OCI-LY3 (cell line): ENCODE results near the gene TAS1R2.

Experiments
- H2AFZ ChIP-seq: fragments of 200-600, 300-600 bp; shearing (Covaris generic); 2 replicates; pipeline ENCODE4 v1.6.0; 2014; ENCODE audit warnings: antibody characterized with exemption, low read depth, low read length
- H3K27ac ChIP-seq: fragments of 200-600, 300-600 bp; sonication (generic); 2 replicates; pipeline ENCODE4 v1.5.1; 2014; ENCODE audit warnings: mild to moderate bottlenecking, low read length, moderate library complexity, mixed read lengths
- H3K27me3 ChIP-seq: fragments of 200-600, 300-600 bp; sonication (generic); 2 replicates; pipeline ENCODE4 v1.6.1; 2014; ENCODE audit warnings: low read depth, low read length, mixed read lengths
- H3K36me3 ChIP-seq: fragments of 200-600, 300-600 bp; sonication (generic); replicated peaks from 2 replicates; pipeline ENCODE3; 2014; ENCODE audit warnings: low read depth, low read length, mixed read lengths
- H3K4me1 ChIP-seq: fragments of 300-600, 200-600 bp; sonication (generic); 2 replicates; pipeline ENCODE4 v1.6.1; 2014; ENCODE audit warnings: low read length, mixed read lengths
- H3K4me2 ChIP-seq: fragments of 200-600, 300-600 bp; sonication (generic); 2 replicates; pipeline ENCODE4 v1.6.1; 2014; ENCODE audit warnings: low read length, mixed read lengths
- H3K4me3 ChIP-seq: fragments of 300-600, 200-600 bp; sonication (generic); 2 replicates; pipeline ENCODE4 v1.5.1; 2014; ENCODE audit warnings: antibody characterized with exemption, mild to moderate bottlenecking, low read length, moderate library complexity
- H3K79me2 ChIP-seq: fragments of 300-600, 200-600 bp; shearing (Covaris generic); 2 replicates; pipeline ENCODE4 v1.6.1; 2014; ENCODE audit warnings: mild to moderate bottlenecking, low read length, mixed read lengths
- H3K9ac ChIP-seq: fragments of 300-600, 200-600 bp; shearing (Covaris generic); 2 replicates; pipeline ENCODE4 v1.6.0; 2014; ENCODE audit warnings: mild to moderate bottlenecking, low read length, moderate library complexity
- H3K9me3 ChIP-seq: fragments of 200-600, 300-600 bp; shearing (Covaris generic); 2 replicates; pipeline ENCODE4 v1.6.1; 2014; ENCODE audit warnings: low read length, mixed read lengths; ENCODE audit not compliant: insufficient read depth
- H4K20me1 ChIP-seq: fragments of 200-600, 300-600 bp; sonication (generic); 2 replicates; pipeline ENCODE4 v1.6.1; 2016; ENCODE audit warnings: low read length, mixed read lengths; ENCODE audit not compliant: insufficient read depth
- EZH2phosphoT487 ChIP-seq: fragments of 200-600 bp; shearing (Covaris generic); IDR thresholded peaks from 2 replicates; pipeline ENCODE4 v1.6.1; 2018; ENCODE audit warnings: antibody characterized with exemption, mixed run types, low read depth
- TF ChIP-seq, protein P1 (sequence below): fragments of 200-600, 300-600 bp; sonication (generic); IDR thresholded peaks from 2 replicates; pipeline ENCODE4 v1.5.1; 2014; ENCODE audit warnings: antibody characterized with exemption, low read length, low read depth

TAS1R2 gene

DNA sequence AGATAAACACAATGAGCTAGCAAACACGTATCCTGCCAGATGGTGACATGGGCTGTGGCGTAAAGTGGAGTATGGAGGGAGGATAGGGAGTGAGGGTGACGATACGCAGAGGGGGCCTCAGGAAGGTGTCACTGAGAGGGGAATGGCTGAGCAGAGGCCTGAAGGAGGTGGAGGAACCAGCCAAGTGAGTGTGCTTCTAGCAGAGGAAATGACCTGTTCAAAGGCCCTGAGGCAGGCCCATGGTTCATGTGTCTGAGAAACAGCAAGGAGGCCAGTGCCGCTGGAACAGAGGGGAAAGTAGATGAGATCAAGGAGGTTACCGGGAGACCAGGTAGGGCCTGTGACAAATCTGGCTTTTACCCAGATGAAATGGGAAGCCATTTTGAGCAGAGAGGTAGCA lies 36.0 kb downstream of the TAS1R2 start:
- H2AFZ ChIP-seq = no peak overlapping the region

DNA sequence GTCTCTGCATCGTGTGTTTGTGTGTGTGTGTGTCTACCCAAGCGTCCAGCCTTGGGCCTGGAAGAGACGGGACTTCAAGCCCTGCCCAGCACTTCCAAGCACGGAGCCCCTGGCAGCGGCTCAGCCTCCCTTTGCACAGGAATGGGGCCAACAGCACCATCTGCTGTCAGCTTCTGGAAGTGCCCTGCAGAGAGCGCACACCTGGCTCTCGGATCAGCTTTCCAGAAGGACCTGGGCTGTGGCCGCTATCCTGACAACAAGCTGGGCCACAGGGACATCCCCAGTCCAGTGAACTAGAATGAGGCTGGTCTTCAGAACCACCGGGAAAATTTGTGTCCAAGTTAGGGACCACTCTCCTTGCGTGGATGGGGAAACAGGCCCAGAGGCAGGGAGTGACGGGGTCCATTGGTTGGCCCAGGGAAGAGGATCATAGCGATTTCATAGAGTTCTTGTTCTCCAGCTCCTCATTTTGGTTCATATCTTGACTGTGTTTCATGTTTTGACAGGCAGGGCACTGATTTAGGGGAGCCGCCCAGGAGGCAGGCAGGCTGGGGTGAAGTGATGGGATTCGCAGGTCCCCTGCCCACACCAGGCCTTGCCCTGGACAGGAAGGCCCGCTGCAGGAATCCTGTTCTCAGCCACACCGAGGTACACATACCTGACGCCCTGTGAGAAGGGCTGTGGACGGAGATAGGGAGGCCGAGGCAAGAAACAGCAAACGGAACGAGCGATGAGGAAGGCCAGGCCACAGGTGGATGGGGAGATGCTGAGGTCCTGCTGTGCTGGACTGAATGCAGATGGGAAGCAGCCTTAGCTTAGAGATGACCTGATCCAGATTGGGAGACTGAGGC lies 38.4 kb downstream of the TAS1R2 start:
- no peaks in the 10 kb centered on the region for H3K9me3 ChIP-seq
- no peak overlapping the region for H3K4me2 ChIP-seq
- H3K79me2 ChIP-seq = no peaks in the 10 kb centered on the region
- H2AFZ ChIP-seq = no peak overlapping the region
- H3K36me3 ChIP-seq = no peaks in the 10 kb centered on the region
- H3K4me3 ChIP-seq = no peak overlapping the region
- no peak for TF ChIP-seq EZH2phosphoT487
- TF ChIP-seq, protein P1, sequence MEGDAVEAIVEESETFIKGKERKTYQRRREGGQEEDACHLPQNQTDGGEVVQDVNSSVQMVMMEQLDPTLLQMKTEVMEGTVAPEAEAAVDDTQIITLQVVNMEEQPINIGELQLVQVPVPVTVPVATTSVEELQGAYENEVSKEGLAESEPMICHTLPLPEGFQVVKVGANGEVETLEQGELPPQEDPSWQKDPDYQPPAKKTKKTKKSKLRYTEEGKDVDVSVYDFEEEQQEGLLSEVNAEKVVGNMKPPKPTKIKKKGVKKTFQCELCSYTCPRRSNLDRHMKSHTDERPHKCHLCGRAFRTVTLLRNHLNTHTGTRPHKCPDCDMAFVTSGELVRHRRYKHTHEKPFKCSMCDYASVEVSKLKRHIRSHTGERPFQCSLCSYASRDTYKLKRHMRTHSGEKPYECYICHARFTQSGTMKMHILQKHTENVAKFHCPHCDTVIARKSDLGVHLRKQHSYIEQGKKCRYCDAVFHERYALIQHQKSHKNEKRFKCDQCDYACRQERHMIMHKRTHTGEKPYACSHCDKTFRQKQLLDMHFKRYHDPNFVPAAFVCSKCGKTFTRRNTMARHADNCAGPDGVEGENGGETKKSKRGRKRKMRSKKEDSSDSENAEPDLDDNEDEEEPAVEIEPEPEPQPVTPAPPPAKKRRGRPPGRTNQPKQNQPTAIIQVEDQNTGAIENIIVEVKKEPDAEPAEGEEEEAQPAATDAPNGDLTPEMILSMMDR = peak; percentile 68
- no peak overlapping the region for H3K27ac ChIP-seq
- no peak overlapping the region for H3K9ac ChIP-seq
- H4K20me1 ChIP-seq = no peaks in the 10 kb centered on the region
- no peaks in the 10 kb centered on the region for H3K27me3 ChIP-seq
- no peaks in the 10 kb centered on the region for H3K4me1 ChIP-seq

More for the DNA sequence above, 36.0 kb downstream of the TAS1R2 start:
- Histone ChIP-seq H3K79me2 (no peaks in the 10 kb centered on the region), H3K4me3 (no peak overlapping the region), H3K9ac (no peak overlapping the region), H3K27ac (no peak overlapping the region), H3K4me1 (no peaks in the 10 kb centered on the region), H4K20me1 (no peaks in the 10 kb centered on the region), H3K4me2 (no peak overlapping the region), H3K9me3 (no peaks in the 10 kb centered on the region), H3K27me3 (no peaks in the 10 kb centered on the region), H3K36me3 (no peaks in the 10 kb centered on the region)
- TF ChIP-seq EZH2phosphoT487 = no peak
- TF ChIP-seq, protein P1 = no peak

DNA sequence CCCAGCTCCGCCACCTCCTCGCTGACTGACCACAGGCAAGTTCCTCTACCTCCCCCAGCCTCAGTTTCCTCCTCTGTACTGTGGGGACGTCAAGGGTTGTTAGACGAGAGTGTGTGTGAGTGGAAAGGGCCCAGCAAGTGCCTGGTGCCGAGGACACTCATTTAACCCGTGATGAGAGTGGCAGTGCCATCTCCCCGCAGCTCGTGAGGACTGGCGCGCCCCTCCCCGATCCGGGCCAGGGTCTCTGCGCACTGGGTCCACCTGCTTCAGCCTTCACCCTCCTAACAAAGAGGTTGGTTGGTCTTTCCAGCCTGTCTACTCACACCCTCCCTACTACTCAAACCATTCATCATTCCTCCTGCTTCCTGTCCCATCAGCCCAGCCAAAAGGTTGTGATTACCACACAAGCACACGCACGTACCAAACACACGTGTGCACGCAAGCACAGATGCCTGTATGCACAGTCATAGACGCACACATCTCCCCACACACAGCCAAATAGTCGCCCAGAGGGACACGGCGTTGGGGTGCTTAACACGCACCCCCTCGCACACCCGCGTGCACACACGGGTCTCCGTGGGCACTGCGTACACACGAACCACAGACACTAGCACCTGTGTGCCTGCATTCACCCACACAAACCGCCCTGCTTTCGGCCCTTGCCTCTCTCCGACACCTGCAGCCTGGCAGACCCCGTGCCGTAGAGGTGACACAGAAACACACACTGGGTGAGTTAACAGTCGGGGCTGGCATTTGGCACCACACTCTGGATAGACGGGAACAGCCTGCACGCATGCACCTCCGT lies 39.3 kb downstream of the TAS1R2 start:
- Histone ChIP-seq H3K27me3 (no peaks in the 10 kb centered on the region), H3K36me3 (no peaks in the 10 kb centered on the region), H3K9me3 (no peaks in the 10 kb centered on the region), H3K4me3 (no peak overlapping the region), H3K4me1 (no peaks in the 10 kb centered on the region), H2AFZ (no peak overlapping the region), H3K9ac (no peak overlapping the region), H4K20me1 (no peaks in the 10 kb centered on the region), H3K79me2 (no peaks in the 10 kb centered on the region), H3K27ac (no peak overlapping the region), H3K4me2 (no peak overlapping the region)
- TF ChIP-seq, protein P1 = no peak
- TF ChIP-seq EZH2phosphoT487 = no peak

DNA sequence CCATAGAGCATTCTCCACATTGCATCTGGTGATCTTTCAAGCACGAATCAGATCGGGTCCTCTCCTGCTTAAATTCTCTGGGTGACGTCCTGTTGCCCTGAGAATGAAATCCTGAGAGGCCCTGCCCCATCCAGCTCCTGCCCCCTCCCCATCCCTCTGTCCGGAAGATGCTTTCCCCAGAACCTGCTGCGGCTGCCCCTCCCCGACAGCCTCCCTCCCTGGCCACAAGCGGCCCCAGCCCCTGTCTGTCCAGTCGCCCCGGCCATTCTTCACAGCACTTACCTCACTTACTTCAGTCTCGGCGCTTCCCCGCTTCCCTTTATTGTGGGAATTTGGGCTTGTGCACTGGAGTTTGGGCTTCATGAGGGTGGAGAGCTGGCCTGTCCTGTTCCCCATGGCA lies 40.3 kb downstream of the TAS1R2 start:
- no peak overlapping the region for H3K4me3 ChIP-seq
- H3K79me2 ChIP-seq = no peaks in the 10 kb centered on the region
- H3K4me2 ChIP-seq = no peak overlapping the region
- H3K27ac ChIP-seq = no peak overlapping the region
- H4K20me1 ChIP-seq = no peaks in the 10 kb centered on the region
- H2AFZ ChIP-seq = no peak overlapping the region
- H3K27me3 ChIP-seq = no peaks in the 10 kb centered on the region
- no peak overlapping the region for H3K9ac ChIP-seq
- no peaks in the 10 kb centered on the region for H3K4me1 ChIP-seq
- no peak for TF ChIP-seq EZH2phosphoT487
- TF ChIP-seq, protein P1 = no peak
- H3K36me3 ChIP-seq = no peaks in the 10 kb centered on the region
- H3K9me3 ChIP-seq = no peaks in the 10 kb centered on the region
